Ishikawa (cell line): ENCODE data around the gene NLGN1.

Experiments
- CEBPB ChIP-seq: IDR thresholded peaks from 2 replicates; pipeline ENCODE4 v1.6.1; 2012
- CREB1 ChIP-seq: IDR thresholded peaks from 2 replicates; pipeline ENCODE4 v1.6.1; 2012; ENCODE audit warnings: low read depth
- EGR1 ChIP-seq: IDR thresholded peaks from 2 replicates; pipeline ENCODE4 v1.6.1; 2012
- EP300 ChIP-seq: IDR thresholded peaks from 2 replicates; pipeline ENCODE4 v1.6.1; 2012; ENCODE audit warnings: borderline replicate concordance
- FOXM1 ChIP-seq: IDR thresholded peaks from 2 replicates; pipeline ENCODE4 v1.6.1; 2012; ENCODE audit warnings: low read depth, borderline replicate concordance
- MAX ChIP-seq: IDR thresholded peaks from 2 replicates; pipeline ENCODE4 v1.6.1; 2012
- NFIC ChIP-seq: IDR thresholded peaks from 2 replicates; pipeline ENCODE4 v1.6.1; 2012
- RAD21 ChIP-seq: IDR thresholded peaks from 2 replicates; pipeline ENCODE4 v1.6.1; 2012; ENCODE audit warnings: low read depth
- REST ChIP-seq: IDR thresholded peaks from 2 replicates; pipeline ENCODE4 v1.6.1; 2012; ENCODE audit warnings: low read depth, mild to moderate bottlenecking
- TAF1 ChIP-seq: IDR thresholded peaks from 2 replicates; pipeline ENCODE4 v1.6.1; 2012; ENCODE audit warnings: low read depth, mild to moderate bottlenecking
- TCF12 ChIP-seq: IDR thresholded peaks from 2 replicates; pipeline ENCODE4 v1.6.1; 2012; ENCODE audit warnings: low read depth
- TEAD4 ChIP-seq: IDR thresholded peaks from 2 replicates; pipeline ENCODE4 v1.6.1; 2012
- USF1 ChIP-seq: IDR thresholded peaks from 2 replicates; pipeline ENCODE4 v1.6.1; 2012
- YY1 ChIP-seq: IDR thresholded peaks from 2 replicates; pipeline ENCODE4 v1.6.1; 2012; ENCODE audit warnings: low read depth
- ZBTB7A ChIP-seq: IDR thresholded peaks from 2 replicates; pipeline ENCODE4 v1.6.1; 2012; ENCODE audit warnings: low read depth

NLGN1 gene

GRCh38 chr3:173410436-173410835 lies 12.9 kb downstream of the NLGN1 start:
- TF ChIP-seq TEAD4 (no peak), EGR1 (no peak), MAX (no peak), RAD21 (no peak), NFIC (no peak), FOXM1 (no peak), ZBTB7A (no peak), EP300 (no peak), REST (no peak), TAF1 (no peak), TCF12 (no peak), CREB1 (no peak), CEBPB (no peak), USF1 (no peak), YY1 (no peak)

- no peak for TF ChIP-seq CREB1
- TF ChIP-seq EP300 = no peak
- no peak for TF ChIP-seq TCF12
- no peak for TF ChIP-seq REST
- TF ChIP-seq USF1 = no peak
Measured at GRCh38 chr3:173410849-173411248, 13.3 kb downstream of the NLGN1 start.

GRCh38 chr3:173411375-173411973 lies 13.9 kb downstream of the NLGN1 start:
- TF ChIP-seq RAD21 (peak; percentile 57), REST (no peak), EGR1 (no peak), MAX (no peak)

GRCh38 chr3:173416070-173416469 lies 18.5 kb downstream of the NLGN1 start:
- TF ChIP-seq ZBTB7A (no peak), RAD21 (no peak)

GRCh38 chr3:173429076-173429475 lies 31.5 kb downstream of the NLGN1 start:
- TF ChIP-seq USF1 (no peak), ZBTB7A (no peak), CEBPB (no peak), CREB1 (no peak), FOXM1 (no peak), YY1 (no peak), NFIC (no peak), MAX (no peak), EP300 (no peak), RAD21 (no peak), REST (no peak), EGR1 (no peak), TEAD4 (no peak), TAF1 (no peak), TCF12 (no peak)
